Stimulated activated CD8-positive, alpha-beta memory T cell treated with anti-CD3 and anti-CD28 coated beads, Interleukin-15, amount 100 ng/mL, for 24 hours (primary cell): Measurements from ENCODE around the gene DLG2.
"Not testable (repeated sequence)": the region's sequence is repeated elsewhere in the genome, so short reads cannot be mapped to it uniquely, and the experiment has no call there.

Source experiments
- DNase-seq: peaks from one replicate; pipeline ENCODE4 v3.0.0-alpha.2; 2020; ENCODE audit warnings: low read depth

The DLG2 gene

DNA sequence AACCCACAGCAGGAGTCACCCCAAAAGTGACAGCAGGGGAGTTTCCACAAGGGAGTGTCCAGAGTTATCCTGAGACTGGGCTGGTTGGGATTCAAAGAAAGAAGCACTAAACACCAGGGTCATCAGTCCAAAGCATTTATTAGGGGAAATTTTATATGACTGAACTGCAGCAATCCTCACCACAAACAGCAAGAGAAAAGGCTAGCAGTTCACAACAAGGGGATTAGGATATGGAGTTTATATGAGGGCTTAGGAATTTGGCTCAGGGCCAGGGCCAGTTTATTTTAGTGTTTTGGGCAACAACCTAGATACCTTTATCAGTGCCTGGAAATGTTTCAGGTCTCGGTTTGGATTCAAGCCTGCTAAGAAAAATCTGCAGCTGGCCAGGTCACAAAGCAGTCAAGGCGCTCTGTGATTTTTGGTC lies 16.1 kb upstream of the DLG2 start:
- DNase-seq = no peak

DNA sequence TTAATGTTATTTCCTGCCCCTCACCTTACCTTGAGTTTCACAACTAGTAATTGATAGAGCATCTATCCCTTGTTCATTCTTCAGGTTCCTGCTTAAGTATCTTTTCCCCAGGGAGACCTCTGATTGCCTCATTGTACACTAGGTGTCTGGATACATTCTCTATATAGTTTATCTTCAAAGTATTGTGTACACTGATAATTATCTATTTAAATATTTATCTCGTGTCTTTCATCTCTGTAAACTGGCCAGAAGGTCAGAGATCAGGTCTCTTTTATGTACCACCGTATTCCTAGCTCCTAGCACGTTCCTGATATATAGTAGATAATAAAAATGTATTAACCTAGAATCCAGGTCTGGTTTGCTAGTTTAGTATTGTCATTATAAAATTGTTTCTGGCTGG lies 7.6 kb upstream of the DLG2 start:
- no peak for DNase-seq

DNA sequence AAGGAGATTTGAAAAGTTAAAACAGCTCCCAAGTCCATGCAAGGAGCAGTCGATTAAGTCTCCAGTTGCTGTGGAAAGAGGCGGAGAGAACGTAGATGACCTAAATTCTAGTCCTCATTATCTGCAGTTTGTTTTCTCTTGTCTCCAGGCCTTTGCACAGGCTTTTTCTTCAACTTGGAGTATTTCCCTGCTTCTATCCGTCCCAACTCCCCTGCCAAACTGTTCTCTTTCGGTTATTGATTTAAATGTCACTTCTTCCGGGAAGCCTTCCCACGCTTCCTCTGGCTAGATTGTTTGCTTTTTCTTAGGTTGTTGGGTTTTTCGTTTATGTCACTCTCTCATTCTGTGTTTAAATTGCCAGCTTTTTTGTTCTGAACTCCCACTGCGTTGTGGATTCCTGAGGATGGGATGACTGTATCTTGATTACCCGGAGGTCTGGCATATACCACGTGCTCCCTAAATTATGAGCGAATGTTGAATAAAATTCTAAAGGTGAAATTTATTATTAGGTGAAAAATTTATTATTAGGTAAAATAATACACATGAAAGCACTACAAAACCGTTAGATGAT lies 1.7 kb upstream of the DLG2 start:
- DNase-seq = no peak

DNA sequence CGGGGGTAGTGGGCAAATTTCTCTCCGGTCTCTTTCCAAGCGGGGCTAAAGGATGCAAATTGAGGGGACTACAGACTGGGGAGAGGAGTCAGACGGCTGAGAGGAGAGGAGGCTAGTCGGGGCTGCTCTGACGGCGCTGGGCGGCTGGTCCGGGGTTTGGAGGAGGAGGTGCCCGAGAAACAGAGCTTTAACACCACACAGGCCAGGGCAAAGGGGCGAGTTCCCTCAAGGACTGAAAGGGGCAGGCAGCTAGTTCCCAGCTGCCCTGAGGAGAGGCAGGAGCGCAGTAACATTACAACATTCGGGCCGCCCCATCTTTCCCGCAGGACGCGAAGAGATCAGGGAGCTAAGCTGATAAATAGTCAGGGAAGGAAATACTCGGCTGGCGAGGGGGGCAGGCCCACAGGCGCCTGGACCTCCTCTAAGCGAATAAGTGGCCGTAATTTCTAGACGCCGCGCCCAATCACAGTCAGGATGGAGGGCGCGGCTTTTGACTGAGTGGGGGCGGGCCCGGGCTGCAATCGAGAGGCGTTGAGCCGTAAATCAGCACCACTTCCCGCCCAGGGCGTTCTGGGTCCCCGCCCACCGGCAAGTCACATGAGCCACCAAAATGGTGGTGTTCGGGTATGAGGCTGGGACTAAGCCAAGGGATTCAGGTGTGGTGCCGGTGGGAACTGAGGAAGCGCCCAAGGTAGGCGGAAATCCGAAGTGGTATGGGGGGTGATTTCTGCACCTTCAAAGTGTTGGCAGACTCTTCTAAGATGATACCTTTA lies 1.0 kb upstream of the DLG2 start, which contains the start of gene TMEM126B:
TSS of gene TMEM126B (plus strand) at position 596 of the 773 bp plus-strand sequence. CDS start at position 611, 15 bp downstream.
- peak; percentile 74 for DNase-seq

DNA sequence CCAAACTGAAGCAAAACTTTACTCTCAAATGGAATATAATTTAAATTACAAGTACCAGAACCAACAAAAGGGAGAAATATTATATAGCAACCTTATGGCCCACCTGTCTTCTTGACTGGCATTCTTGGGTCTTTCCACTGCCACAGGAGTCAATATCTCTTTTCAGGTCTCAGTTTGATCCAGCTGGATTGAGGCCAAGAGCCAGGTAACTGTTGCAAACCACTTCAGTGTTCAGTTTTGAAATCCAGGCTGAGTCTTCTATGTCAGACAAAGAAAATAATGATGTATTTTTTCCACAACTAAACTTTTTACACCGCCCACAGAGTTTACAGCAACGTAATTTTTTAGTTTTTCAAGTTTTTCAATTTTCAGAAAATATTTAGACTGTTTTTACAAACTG lies 648 bp downstream of the DLG2 start:
- DNase-seq = no peak

DNA sequence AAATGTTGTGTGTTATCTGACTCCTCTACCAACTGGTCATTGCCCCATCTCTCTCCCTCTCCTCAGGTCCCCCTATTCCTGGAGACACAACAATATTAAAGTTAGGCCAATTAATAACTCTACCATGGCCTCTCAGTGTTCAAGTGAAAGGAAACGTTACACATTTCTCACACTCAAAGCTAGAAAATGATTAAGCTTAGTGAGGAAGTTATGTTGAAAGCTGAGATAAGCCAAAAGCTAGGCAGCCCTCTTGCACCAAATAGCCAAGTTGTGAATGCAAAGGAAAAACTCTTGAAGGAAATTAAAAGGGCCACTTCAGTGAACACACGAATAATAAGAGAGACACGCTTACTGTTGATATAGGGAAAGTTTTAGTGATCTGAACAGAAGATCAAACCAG lies 6.9 kb downstream of the DLG2 start:
- no peak for DNase-seq

DNA sequence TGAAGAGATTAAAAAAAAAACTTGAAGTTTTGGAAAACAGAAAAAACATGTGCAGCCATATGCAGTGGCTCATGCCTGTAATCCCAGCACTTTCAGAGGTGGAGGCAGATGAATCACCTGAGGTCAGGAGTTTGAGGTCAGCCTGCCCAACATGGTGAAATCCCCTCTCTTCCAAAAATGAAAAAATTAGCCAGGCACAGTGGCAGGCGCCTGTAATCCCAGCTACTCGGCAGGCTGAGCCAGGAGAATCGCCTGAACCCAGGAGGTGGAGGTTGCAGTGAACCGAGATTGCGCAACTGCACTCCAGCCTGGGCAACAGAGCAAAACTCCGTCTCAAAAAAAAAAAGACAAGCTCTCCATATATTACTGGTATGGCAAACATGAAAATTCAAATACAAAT lies 7.6 kb downstream of the DLG2 start:
- no peak for DNase-seq

DNA sequence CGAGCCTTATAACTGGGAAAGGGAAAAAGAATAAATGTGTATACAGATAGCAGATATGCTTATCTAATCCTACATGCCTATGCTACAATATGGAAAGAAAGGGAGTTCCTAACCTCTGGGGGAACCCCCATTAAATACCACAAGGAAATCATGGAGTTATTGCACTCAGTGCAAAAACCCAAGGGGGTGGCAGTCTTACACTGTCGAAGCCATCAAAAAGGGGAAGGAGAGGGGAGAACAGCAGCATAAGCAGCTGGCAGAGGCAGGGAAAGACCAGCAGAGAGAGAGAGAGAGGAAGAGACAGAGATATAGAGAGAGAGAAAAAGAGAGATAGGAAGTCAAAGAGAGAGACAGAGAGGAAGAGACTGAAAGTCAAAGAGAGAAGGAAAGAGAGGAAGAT lies 15.5 kb downstream of the DLG2 start:
- DNase-seq = not testable (repeated sequence)

DNA sequence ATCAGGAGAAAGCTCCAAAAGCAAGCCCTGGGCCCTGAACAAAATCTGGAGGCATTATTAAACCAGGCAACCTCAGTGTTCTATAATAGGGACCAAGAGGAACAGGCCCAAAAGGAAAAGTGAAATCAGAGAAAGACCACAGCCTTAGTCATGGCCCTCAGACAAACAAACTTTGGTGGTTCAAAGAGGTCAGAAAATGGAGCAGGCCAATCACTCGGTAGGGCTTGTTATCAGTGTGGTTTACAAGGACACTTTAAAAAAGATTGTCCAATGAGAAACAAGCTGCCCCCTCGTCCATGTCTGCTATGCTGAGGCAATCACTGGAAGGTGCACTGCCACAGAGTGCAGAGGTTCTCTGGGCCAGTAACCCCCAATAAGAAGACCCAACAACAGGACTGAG lies 17.9 kb downstream of the DLG2 start:
- not testable (repeated sequence) for DNase-seq

DNA sequence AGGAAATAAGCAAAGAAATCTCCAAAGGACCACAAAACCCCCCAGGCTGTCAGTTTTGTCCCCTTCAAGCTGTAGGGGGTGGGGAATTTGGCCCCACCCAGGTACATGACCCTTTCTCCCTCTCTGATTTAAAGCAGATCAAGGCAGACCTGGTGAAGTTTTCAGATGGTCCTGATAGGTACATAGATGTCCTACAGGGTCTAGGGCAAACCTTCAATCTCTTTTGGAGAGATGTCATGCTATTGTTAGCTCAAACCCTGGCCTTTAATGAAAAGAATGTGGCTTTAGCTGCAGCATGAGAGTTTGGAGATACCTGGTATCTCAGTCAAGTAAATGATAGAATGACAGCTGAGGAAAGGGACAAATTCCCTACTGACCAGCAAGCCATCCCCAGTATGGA lies 18.5 kb downstream of the DLG2 start:
- DNase-seq = not testable (repeated sequence)

DNA sequence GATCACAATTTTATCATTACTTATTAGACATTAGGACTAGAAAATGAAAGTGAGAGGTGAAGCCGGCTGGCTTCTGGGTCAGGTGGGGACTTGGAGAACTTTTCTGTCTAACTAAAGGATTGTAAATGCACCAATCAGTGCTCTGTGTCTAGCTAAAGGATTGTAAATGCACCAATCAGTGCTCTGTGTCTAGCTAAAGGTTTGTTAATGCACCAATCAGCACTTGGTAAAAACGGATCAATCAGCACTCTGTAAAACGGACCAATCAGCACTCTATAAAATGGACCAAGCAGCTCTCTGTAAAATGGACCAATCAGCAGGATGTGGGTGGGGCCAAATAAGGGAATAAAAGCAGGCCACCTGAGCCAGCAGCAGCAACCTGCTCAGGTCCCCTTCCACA lies 20.9 kb downstream of the DLG2 start:
- DNase-seq = not testable (repeated sequence)

DNA sequence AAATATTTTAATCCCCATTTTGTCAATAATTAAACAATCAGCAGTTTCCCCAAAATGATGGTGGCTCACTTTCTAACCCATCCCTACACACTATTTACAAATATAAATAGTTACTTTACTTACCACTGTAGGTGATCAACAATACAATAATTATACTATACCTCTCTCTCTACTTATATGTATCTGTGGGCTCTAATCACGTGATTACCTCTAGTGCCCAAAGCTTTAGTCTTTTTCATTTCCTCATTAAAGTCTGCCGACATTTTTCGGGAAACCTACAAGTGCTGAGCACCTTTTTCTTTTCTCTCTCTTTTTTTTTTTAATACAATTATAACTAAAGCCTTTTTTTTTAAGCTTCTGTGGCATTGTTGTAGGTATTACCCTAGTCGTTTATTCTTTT lies 23.9 kb downstream of the DLG2 start:
- no peak for DNase-seq

DNA sequence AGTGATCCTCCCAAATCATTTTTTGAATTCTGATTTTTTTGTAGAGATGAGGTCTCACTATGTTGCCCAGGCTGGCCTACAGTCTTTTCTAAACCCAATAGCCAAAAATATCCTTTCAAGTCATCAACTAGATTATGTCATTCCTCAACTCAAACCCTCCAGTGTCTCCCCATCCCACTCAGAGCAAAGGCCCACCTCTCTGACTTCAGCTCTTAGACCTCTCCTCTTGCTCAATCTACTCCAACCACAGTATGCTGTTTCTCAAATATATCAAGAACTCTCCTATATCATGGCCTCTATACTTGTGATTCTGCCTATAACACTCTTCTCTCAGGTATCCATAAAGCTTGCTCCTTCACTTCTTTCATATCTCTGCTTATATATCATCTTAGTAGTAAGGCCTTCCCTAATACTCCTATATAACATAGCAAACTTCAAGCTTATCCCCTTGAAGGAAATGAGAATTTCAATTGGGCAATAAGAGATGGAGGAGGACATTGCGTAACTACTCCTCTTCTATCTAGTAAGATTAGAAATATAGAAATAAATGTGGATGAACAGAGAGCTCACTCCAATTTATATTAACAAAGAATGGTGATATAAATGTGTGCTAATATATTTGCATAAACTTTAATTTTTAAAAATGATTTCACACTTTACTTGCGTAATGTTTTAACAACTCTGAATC lies 24.5 kb downstream of the DLG2 start:
- no peak for DNase-seq

DNA sequence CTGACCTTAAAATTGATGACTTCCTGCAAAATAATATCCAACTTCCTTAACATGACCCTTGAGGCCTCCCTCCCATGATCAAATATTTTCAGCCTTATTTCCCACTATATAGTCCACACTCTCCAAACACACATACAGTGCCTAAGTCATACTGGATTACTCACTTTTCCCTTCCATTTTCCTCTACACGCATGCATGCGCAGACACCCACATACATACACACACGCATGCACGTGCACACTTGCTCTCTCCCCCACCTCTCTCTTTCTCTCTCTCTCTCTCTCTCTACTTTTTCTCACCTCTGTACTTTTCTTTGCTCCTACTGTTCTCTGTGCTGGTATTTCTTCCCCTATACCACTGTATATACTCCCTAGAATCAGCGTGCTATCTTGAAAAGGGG lies 28.1 kb downstream of the DLG2 start:
- no peak for DNase-seq

DNA sequence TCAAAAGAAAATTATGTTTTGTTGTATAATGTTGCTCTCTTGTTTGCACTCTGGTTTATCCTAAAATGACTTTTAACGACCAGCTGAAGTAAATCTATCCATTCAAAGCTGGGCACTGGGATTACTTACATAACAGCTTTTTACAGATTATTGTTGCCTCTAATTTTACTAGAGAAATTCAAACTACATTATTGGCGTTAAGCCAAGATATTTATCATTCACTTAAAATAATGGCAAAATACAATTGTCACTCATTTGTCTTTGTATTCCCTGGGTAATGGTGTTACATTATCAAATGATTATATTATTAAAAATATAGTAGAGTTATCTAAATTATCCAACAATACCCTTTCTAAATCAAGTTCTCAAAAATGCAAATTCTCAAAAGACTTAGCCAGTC lies 30.3 kb downstream of the DLG2 start:
- no peak for DNase-seq

DNA sequence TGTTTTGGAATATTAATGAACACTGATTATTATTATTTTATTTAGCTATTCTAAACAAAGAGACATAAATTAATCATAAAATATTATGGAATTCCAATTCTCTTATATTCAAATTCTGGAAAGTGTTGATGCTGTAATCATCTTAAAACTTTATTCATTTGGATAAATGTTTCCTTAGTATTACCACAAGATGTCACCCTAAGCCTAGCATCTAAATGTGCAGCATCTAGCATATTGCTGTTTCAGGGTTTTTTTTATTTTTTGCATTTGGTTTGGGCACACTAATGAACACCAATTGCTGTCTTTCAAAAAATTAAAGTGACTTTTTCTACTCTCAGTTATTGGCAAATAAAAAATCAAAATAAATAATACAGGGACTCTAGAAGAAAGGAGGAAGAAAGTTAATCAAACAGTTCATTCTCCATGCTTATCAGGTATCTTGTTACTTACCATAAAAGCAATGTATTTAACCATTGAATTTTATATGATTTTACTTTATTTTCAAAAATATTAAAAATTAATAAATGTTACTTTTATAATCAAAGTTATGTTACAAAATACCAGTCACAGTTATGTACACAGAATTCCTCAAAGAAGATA lies 31.8 kb downstream of the DLG2 start:
- DNase-seq = no peak

DNA sequence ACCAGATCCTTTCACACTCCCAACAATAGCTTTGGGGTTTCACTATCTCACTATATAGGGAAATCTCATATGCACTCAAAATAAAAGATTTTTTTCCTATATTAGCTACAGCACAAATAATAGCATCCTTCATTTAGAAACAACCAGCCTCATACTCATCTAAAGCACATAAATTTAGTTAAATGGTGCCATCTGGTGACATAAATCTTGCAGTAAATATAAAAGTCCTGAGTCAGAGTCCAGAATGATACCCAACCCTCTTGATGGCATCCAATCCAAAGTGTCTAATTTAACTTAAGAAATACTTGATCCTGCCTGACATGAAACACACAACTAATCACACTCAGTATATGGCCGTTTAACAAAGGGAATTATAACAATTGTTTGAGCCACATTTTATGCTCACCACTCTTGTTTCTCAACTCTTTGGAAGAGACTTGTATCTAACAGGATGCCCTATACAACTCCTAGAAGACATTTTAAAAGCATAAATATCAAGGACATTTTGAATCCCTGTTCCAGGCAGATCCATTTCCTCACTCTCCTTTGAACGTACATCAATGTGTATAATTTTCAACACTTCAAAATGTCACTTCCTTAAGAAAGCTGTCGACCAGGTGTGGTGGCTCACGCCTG lies 36.2 kb downstream of the DLG2 start:
- DNase-seq = no peak

DNA sequence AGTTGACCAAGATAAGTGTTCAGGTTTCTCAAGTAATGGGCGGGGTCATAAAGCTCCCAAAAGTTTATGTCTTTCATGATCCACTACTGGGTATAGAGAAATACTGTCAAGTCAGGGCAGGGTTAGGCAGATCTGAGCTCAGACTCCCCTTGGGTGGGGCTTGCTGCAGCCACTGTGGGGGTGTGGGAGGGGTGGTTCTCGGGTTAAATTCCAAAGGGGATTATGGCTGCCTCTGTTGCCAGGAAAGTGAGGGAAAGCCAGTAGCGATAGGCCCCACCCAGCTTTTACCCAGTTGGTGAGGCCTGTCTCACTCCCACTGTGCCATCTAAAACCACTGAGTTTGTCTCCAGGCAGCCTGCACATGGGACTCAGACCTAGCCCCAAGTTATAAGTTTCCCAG lies 37.8 kb downstream of the DLG2 start:
- no peak for DNase-seq

DNA sequence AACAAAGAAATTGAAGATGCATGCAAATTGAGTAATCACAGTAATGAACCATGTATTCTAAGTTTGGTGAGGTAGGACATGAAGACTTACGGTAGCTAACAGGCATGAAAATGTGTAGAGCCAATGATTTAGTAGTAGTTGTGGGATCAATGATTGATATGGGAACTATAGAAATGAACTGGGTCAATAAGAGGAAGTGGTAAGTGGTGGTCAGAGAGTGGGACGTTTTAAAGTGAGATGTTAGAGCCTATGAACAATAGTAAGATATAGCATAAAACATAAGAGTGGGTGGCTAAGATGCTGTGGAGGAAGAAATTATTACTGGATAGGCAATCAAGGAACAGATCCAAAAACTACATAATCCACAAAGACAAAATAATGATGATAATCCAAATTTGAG lies 45.0 kb downstream of the DLG2 start:
- DNase-seq = no peak

DNA sequence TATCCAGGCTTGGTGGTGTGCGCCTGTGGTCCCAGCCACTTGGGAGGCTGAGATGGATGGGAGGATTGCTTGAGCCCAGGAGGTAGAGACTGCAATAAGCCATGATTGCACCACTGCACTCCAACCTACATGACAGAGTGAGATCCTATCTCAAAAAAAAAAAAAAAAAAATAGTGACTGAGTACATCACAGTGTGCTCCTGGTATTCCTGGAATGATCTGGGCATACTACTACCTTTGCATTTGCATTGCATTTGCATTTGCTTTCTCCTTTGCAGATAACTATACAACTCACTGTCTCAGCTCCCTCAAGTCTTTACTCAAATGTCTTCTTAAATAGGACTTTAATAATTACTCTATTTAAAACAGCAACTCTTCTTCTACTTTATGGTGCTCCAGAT lies 51.8 kb downstream of the DLG2 start:
- no peak for DNase-seq

DNA sequence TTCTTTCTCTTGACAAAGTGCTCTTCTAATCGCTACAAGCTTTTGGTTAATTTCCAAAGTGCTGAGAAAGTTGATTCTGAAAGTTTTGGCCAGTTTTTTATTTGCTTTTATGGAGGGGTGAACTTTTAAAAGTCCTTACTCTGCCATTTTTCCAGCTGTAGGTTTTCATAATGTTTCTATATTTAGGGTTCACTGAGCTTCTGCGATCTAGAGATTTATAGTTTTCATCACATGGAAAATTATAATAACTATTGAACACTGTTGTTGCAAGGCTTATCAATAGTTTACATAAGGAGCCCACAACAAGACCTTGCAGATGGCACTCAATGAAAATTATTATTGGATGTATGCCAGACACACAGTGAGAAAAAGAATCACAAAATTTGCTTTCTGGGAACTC lies 55.1 kb downstream of the DLG2 start:
- no peak for DNase-seq

DNA sequence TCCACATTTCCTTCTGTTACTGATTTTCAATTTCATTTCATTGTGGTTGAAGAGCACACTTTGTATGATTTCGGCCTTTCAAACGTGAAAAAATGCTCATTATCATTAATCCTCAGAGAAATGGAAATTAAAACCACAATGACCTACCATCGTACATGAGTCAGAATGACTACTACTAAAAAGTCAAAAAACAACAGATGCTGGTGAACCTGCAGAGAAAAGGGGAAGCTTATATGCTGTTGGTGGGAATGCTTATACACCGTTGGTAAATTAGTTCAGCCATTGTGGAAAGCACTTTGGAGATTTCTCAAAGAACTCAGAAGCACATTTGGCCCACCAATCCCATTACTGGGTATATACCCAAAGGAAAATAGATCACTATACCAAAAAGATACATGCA lies 57.6 kb downstream of the DLG2 start:
- DNase-seq = no peak
